Measurements from ENCODE around the gene CES3.
"Not testable (repeated sequence)": the region's sequence is repeated elsewhere in the genome, so short reads cannot be mapped to it uniquely, and the experiment has no call there.

Gene CES3

GRCh38 chr16:66986559-66986958 lies 25.5 kb downstream of the CES3 start:
- TF ChIP-seq, protein P1, sequence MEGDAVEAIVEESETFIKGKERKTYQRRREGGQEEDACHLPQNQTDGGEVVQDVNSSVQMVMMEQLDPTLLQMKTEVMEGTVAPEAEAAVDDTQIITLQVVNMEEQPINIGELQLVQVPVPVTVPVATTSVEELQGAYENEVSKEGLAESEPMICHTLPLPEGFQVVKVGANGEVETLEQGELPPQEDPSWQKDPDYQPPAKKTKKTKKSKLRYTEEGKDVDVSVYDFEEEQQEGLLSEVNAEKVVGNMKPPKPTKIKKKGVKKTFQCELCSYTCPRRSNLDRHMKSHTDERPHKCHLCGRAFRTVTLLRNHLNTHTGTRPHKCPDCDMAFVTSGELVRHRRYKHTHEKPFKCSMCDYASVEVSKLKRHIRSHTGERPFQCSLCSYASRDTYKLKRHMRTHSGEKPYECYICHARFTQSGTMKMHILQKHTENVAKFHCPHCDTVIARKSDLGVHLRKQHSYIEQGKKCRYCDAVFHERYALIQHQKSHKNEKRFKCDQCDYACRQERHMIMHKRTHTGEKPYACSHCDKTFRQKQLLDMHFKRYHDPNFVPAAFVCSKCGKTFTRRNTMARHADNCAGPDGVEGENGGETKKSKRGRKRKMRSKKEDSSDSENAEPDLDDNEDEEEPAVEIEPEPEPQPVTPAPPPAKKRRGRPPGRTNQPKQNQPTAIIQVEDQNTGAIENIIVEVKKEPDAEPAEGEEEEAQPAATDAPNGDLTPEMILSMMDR (IDR thresholded peaks at IDR 0.05; ENCODE audit: control insufficient read depth, insufficient read depth, low read depth, low read length, missing control alignments): no peak
- H3K4me3 ChIP-seq (ENCODE audit: control insufficient read depth, low read depth, low read length): no peak overlapping the region
- DNase-seq (ENCODE audit: low read depth): no peak

DNA sequence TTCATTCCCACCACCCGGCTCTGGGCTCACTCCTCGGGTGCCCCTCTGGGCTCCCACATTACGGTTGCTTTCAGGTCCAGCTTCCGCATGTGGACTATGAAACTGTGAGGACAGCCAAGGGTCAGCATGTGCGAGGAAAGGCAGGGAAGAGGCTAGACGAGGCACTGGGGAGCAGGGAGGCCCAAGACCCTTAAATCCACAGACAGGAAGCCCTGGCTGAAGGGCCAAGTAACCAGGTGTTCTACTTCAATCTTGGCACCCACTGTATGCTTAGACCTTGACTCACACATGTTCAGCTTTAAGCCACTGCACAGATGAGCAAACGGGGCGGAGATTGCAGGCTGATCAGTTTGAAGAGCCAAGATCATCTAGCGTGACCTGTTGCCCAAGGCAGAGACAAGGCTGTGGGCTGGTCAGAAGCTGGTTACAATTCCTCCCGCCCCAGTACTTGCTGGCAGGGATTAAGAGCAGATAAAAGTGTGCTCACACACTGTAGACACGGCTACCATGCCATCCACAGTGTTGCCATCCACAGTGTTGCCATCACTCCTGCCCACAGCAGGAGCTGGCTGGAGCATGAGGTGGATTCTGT lies 27.2 kb downstream of the CES3 start, which contains the start of gene CES4A:
Gene CES4A (plus strand): TSS at position 393 of the 592 bp plus-strand sequence. CDS start 184 bp downstream, at position 577.
- TF ChIP-seq, protein P1 (IDR thresholded peaks at IDR 0.05; ENCODE audit: control insufficient read depth, insufficient read depth, low read depth, low read length, missing control alignments): no peak
- no peak for DNase-seq (ENCODE audit: low read depth)
- no peak within 1 kb of the TSS for H3K4me3 ChIP-seq (ENCODE audit: control insufficient read depth, low read depth, low read length)

DNA sequence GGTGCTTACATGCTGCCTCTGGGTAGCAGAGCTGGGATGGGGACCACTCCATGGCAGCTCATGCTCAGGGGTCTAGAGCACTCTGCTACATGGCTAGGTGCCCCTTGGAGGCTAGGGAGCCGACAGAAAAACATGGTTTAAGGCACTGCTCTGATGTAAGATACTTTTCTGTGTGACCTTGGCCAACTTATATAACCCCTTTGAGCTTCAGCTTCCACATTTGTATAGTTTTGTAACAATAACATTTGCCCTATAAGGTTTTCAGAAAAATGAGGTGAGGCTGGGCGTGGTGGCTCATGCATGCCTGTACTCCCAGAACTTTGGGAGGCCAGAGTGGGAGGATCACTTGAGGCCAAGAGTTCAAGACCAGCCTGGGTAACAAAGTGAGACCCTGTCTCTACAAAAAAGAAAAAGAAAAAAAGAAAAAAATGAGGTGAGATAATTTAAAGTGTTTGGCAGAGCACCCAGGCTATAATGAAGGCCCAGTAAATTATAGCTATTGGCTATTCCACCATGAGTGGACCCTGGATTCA lies 30.5 kb downstream of the CES3 start:
- TF ChIP-seq, protein P1 (IDR thresholded peaks at IDR 0.05; ENCODE audit: control insufficient read depth, insufficient read depth, low read depth, low read length, missing control alignments): no peak
- no peak for DNase-seq (ENCODE audit: low read depth)
- no peak overlapping the region for H3K4me3 ChIP-seq (ENCODE audit: control insufficient read depth, low read depth, low read length)

GRCh38 chr16:66993558-66993957 lies 32.5 kb downstream of the CES3 start:
- H3K4me3 ChIP-seq (ENCODE audit: control insufficient read depth, low read depth, low read length): not testable (repeated sequence)

DNA sequence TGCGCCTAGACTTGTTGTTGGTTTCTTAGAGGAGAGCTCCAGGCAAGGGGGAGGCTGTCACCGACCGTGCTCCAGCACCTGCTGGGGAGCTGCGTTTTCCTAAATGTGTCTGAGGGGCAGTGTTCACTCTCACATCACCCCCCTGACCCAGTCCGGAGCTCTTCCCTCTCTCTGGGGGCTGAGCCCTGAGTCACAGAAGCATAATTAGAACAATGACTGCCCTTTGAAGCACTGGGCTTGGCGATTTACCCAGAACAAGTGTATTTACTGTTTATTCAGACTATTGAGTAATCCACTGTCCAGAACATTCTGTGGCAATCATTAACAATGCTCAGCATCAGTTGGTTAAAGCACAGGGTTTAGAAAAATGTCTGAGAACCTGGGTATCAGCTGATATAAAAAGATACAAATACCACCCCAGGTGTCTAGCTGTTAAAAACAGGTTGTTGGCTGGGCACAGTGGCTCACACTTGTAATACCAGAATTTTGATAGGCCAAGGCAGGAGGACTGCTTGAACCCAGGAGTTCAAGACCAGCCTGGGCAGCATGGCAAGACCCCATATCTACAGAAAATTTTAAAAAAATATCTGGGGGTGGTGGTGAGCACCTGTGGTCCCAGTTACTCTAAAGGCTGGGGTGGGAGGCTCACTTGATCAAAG lies 35.4 kb downstream of the CES3 start:
- TF ChIP-seq, protein P1 (IDR thresholded peaks at IDR 0.05; ENCODE audit: control insufficient read depth, insufficient read depth, low read depth, low read length, missing control alignments): no peak
- H3K4me3 ChIP-seq (ENCODE audit: control insufficient read depth, low read depth, low read length): no peak overlapping the region
- peak; percentile 57 for DNase-seq (ENCODE audit: low read depth)

More at GRCh38 chr16:66993558-66993957, 32.5 kb downstream of the CES3 start:
- not testable (repeated sequence) for DNase-seq (ENCODE audit: low read depth)

GRCh38 chr16:66996983-66997358 lies 35.9 kb downstream of the CES3 start:
- TF ChIP-seq, protein P1 (IDR thresholded peaks at IDR 0.05; ENCODE audit: control insufficient read depth, insufficient read depth, low read depth, low read length, missing control alignments): no peak
- DNase-seq (ENCODE audit: low read depth): no peak
- no peak overlapping the region for H3K4me3 ChIP-seq (ENCODE audit: control insufficient read depth, low read depth, low read length)
